Stomach (tissue), 9 donors: ENCODE measurements around the gene TMEM52. TPM values are rescaled to one million over a fixed set of nuclear protein-coding genes. Genes with fewer than 3 reads are reported as not detected.

ENCODE experiments used
- DNase-seq, 2 donors: peaks; one replicate each; pipeline versions ENCODE4 v3.0.0 to v3.0.0-alpha.2; 2013 to 2019
- H3K27ac ChIP-seq, 5 donors: fragments of 200-600 bp in 4 of 5; sonication (generic) in 4 of 5; one replicate each; pipeline ENCODE4 v1.5.1; 2013 to 2019; ENCODE audit warnings: mild to moderate bottlenecking in 1 of 5, moderate library complexity in 1 of 5
- H3K27me3 ChIP-seq, 3 donors: fragments of 200-600 bp; sonication (generic); one replicate each; pipeline ENCODE4 v1.5.1; 2017 to 2019; ENCODE audit warnings: mixed run types in 1 of 3
- H3K36me3 ChIP-seq, 4 donors: fragments of 200-600 bp; sonication (generic); 1 replicate in 3 of 4; 2 replicates in 1 of 4; pipeline ENCODE4 v1.5.1; 2016 to 2019
- H3K4me1 ChIP-seq, 4 donors: fragments of 200-600 bp; sonication (generic); one replicate each; pipeline ENCODE4 v1.5.1; 2016 to 2019
- H3K4me3 ChIP-seq, 4 donors: fragments of 200-600 bp; sonication (generic) in 3 of 4; one replicate each; pipeline ENCODE4 v1.5.1; 2016 to 2019; ENCODE audit warnings: mild to moderate bottlenecking in 1 of 4
- H3K9me3 ChIP-seq, 4 donors: fragments of 200-600 bp; sonication (generic); one replicate each; pipeline ENCODE4 v1.5.1; 2016 to 2019
- EP300 ChIP-seq: sonication (generic); formaldehyde crosslinking; IDR thresholded peaks from one replicate; pipeline ENCODE4 v1.6.1; 2017; ENCODE audit warnings: antibody characterized with exemption
- POLR2A ChIP-seq, 4 donors: fragments of 450-650 bp; IDR thresholded peaks; one replicate each; pipeline ENCODE4 v1.6.1; 2016; ENCODE audit warnings: antibody characterized with exemption in 4 of 4, control low read depth in 2 of 4, mild to moderate bottlenecking in 1 of 4, moderate library complexity in 1 of 4
- POLR2AphosphoS5 ChIP-seq, 3 donors: sonication (generic); formaldehyde crosslinking; IDR thresholded peaks; one replicate each; pipeline ENCODE4 v1.6.1; 2016; ENCODE audit warnings: antibody characterized with exemption in 3 of 3
- WGBS, 5 donors: extraction: QIAGEN DNeasy Blood & Tissue Kit in 3 of 5; methylation state at CpG; one replicate each; pipeline versions ENCODE4 v1.1.5 to v1.1.7; 2013 to 2018; 5-methylcytosine and 5-hydroxymethylcytosine counted together
- intact Hi-C: fragments of 100-400 bp; cut with DNase I; formaldehyde crosslinking; loops from one replicate; pipeline ENCODE4 v1.15.1; 2023; ENCODE audit warnings: low total_unique reads
- polyA plus RNA-seq, 3 donors: library from polyadenylated mRNA; stranded (reverse); fragments of 200-250 nt; gene quantifications; one replicate each; pipeline ENCODE4 v1.2.3, GENCODE V29; 2013
- total RNA-seq, 5 donors: library from RNA; depleted of rRNA; stranded (reverse); fragments of >200 nt; gene quantifications; one replicate each; pipeline versions ENCODE4 v1.1.0 to v1.2.3, GENCODE V29; 2014 to 2016
- TF ChIP-seq, protein P1 (sequence below), 7 experiments: fragments of 450-650 bp in 4 of 7; fragments of 200-600 bp in 3 of 7; sonication (generic) in 3 of 7; IDR thresholded peaks; one replicate each; pipeline ENCODE4 v1.5.1; 2016 to 2019; ENCODE audit warnings: antibody characterized with exemption in 7 of 7, control low read depth in 2 of 7, mild to moderate bottlenecking in 1 of 7
- donor health status: healthy with polysubstance abuse.
- donor health status: Bipolar disorder and iron deficiency.
- donor health status: healthy.

The TMEM52 gene
- total and polyA plus RNA-seq, 8 donors = 5.0 to 10.4 (median 8.0) TPM; not detected in 4

DNA sequence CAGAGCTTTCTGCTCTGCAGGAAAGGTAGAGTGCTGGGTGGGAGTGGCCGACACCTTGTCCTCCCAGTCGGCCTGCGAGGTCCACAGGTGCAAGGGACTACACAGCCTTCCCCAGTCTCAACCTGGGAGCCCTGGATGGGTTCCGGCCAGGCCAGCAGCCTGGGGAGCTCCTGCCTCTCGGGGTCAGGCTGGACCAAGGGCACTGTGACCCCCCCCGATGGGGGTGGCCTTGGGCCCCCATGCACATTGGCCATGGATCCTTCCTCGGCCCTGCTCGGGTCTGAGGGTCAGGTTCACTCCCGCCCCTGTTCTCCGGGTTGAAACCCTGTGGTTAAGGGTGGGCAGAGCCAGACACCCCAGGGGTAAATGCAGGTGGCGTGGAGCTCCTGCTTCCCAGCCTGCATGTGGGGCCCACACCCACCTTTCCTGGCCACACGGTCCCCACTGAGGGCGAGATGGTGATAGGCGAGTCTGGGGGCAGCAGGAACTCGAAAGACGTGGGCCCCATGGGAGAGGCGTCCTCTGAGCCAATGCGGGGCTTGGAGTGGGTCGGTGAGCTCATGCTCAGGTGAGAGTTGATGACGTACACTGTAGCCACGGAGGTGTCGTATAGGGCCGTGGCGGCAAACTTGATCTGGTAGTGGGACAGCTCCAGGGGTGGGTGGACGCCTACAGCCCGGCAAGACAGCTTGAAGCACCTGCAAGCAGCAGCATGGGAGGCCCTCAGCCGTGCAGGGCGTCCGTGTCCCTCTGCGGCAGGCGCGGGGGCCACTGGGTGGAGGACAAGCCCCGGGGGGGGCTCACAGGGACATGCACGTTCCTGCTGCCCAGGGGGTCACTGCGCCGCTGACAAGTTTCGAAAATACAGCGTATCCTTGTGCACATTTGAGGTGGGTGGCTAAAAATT is 10.8 kb upstream of the TMEM52 start:
- Histone ChIP-seq H3K4me3 (no peak overlapping the region), H3K4me1 (no peaks in the 10 kb centered on the region), H3K36me3 (no peaks in the 10 kb centered on the region), H3K27ac (no peak overlapping the region), H3K9me3 (no peaks in the 10 kb centered on the region), H3K27me3 (no peaks in the 10 kb centered on the region)
- intact Hi-C loops = no loop called here
- 81 to 86% (median 84%) methylated on average over 24 to 38 of the region's 38 CpGs for WGBS, 5 donors
- no peak for TF ChIP-seq POLR2AphosphoS5 (IDR thresholded peaks at IDR 0.05)
- TF ChIP-seq POLR2A (IDR thresholded peaks at IDR 0.05) = no peak
- DNase-seq = peak in 1 of 2 donors; percentile 4

DNA sequence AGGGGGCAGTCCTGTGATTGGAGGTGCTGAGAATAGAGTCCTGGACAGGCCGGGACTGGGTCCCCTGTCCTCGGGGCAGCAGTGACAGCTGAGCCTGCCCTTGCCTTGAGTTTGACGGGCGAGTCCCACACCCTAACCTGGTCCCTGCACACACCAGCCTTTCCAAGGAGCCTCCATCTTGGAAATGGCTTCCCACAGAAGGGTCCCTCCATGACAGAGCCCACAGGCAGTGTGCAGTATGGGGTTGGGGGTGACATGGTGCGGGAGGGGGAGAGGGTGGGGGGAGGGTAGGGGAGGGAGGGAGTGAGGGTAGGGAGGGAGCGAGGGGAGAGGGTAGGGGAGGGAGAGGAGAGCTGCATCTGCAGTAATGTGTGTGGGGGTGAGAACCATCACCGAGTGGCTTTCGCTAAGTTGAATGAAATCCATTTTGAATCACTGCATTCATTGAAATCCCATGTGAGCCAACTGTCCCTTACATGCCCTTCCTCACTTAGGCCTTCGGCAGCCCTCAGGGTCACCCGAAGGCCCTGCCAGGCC is 10.1 kb upstream of the TMEM52 start:
- WGBS, 5 donors = 59 to 77% (median 71%) methylated on average over 5 to 10 of the region's 10 CpGs
- H3K36me3 ChIP-seq = no peaks in the 10 kb centered on the region
- no peaks in the 10 kb centered on the region for H3K9me3 ChIP-seq
- intact Hi-C loops = no loop called here
- no peak overlapping the region for H3K27ac ChIP-seq
- TF ChIP-seq POLR2A (IDR thresholded peaks at IDR 0.05) = no peak
- TF ChIP-seq, protein P1, sequence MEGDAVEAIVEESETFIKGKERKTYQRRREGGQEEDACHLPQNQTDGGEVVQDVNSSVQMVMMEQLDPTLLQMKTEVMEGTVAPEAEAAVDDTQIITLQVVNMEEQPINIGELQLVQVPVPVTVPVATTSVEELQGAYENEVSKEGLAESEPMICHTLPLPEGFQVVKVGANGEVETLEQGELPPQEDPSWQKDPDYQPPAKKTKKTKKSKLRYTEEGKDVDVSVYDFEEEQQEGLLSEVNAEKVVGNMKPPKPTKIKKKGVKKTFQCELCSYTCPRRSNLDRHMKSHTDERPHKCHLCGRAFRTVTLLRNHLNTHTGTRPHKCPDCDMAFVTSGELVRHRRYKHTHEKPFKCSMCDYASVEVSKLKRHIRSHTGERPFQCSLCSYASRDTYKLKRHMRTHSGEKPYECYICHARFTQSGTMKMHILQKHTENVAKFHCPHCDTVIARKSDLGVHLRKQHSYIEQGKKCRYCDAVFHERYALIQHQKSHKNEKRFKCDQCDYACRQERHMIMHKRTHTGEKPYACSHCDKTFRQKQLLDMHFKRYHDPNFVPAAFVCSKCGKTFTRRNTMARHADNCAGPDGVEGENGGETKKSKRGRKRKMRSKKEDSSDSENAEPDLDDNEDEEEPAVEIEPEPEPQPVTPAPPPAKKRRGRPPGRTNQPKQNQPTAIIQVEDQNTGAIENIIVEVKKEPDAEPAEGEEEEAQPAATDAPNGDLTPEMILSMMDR (IDR thresholded peaks at IDR 0.05) = no peak
- no peak for TF ChIP-seq POLR2AphosphoS5 (IDR thresholded peaks at IDR 0.05)
- TF ChIP-seq EP300 = no peak
- peak in 1 of 2 donors; percentile 2 for DNase-seq
- H3K27me3 ChIP-seq = no peaks in the 10 kb centered on the region
- no peak overlapping the region for H3K4me3 ChIP-seq
- H3K4me1 ChIP-seq = no peaks in the 10 kb centered on the region

DNA sequence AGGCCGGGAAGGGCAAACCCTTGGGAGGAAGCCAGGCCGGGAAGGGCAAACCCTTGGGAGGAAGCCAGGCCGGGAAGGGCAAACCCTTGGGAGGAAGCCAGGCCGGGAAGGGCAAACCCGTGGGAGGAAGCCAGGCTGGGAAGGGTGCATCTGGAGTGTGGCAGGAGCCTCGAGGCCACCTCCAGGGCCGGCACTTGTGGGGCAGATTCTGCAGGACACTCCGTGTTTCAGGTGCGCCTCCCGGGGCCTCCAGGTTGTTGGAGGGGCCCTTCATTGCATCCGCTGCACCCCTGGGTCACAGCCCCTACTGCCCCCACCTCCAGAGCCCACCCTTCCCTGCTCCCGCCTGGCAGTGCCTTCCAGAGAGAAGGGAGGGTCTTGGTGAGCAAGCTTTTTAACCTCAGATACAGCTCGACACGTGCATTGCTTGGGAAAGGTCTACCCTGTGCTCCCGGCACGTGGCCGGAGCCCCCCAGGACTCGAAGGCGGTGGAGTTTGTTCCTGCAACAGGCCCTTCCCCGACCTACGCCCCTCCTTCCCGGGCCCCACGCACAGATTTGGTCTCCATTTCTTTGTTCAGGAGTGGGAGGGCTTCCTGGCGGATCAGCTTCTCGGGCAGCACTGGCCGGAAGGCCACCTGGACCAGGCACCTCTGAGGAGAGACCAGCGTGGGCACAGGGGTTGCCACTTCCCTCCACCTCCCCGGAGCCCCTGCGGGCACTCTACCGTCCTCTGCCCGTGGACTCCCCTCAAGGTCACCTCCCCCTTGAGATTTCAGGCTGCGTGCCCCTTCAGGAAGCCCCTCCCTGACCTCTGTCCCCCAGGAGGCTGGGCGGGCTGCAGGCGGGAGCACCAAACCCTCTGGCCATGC is 9.4 kb upstream of the TMEM52 start:
- Histone ChIP-seq H3K27me3 (no peaks in the 10 kb centered on the region), H3K9me3 (no peaks in the 10 kb centered on the region), H3K36me3 (no peaks in the 10 kb centered on the region), H3K4me1 (no peaks in the 10 kb centered on the region), H3K4me3 (no peak overlapping the region), H3K27ac (no peak overlapping the region)
- intact Hi-C loops = no loop called here
- WGBS, 5 donors = 64 to 81% (median 73%) methylated on average over 20 to 32 of the region's 34 CpGs
- TF ChIP-seq POLR2A (IDR thresholded peaks at IDR 0.05) (no peak), POLR2AphosphoS5 (IDR thresholded peaks at IDR 0.05) (no peak), EP300 (no peak)
- TF ChIP-seq, protein P1 (IDR thresholded peaks at IDR 0.05) = no peak
- peak in 1 of 2 donors; percentile 1 for DNase-seq

DNA sequence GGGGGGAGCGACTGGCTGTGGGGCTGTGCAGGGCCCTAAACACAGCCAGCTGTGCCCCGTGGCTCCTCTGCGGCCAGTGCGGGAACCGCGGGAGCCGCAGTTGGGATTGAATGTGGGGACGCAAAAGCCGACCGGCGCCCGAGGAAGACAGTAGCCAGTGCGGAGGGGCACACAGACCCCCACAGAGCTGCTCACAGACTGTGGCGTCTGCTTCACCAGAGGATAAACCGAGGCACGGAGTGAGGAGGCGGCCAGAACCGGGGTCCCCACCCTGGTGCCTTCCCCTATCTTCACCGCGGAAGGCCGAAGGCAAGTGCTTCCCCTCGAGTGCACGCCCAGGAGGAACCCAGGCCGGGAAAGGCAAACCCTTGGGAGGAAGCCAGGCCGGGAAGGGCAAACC is 8.7 kb upstream of the TMEM52 start:
- TF ChIP-seq, protein P1 (IDR thresholded peaks at IDR 0.05) = no peak
- TF ChIP-seq EP300 (no peak), POLR2AphosphoS5 (IDR thresholded peaks at IDR 0.05) (no peak), POLR2A (IDR thresholded peaks at IDR 0.05) (no peak)
- no peak overlapping the region for H3K27ac ChIP-seq
- intact Hi-C loops = no loop called here

More for the DNA sequence above, 8.7 kb upstream of the TMEM52 start:
- peak in 1 of 2 donors; percentile 1 for DNase-seq
- Histone ChIP-seq H3K4me1 (no peaks in the 10 kb centered on the region), H3K4me3 (no peak overlapping the region), H3K27me3 (no peaks in the 10 kb centered on the region), H3K9me3 (no peaks in the 10 kb centered on the region), H3K36me3 (no peaks in the 10 kb centered on the region)
- WGBS, 5 donors = 76 to 83% (median 81%) methylated on average over 25 of the region's 25 CpGs
